ENCODE data around the gene ANKRD45.

DNA sequence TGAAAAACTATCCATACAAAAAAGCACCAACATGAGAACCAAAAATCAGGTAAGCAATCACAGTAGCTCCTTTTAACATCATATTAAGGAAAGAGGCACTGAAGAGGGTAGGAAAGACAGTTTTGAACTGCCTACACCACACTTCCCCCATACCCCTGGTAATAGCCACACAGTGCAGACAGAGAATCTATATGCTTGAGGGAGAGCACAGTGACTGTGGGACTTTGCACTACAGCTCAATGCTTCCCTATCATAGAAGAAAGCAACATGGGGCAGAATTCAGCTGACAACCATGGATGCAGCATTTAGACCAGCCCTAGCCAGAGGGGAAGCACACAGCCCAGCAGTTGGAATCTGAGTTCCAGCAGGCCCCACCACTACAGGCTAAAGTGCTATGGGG is 42.4 kb downstream of the ANKRD45 start:
- TF ChIP-seq EP300 (IDR thresholded peaks at IDR 0.05) (no peak), POLR2A (IDR thresholded peaks at IDR 0.05) (no peak), POLR2AphosphoS5 (IDR thresholded peaks at IDR 0.05) (no peak)
- TF ChIP-seq, protein P1, sequence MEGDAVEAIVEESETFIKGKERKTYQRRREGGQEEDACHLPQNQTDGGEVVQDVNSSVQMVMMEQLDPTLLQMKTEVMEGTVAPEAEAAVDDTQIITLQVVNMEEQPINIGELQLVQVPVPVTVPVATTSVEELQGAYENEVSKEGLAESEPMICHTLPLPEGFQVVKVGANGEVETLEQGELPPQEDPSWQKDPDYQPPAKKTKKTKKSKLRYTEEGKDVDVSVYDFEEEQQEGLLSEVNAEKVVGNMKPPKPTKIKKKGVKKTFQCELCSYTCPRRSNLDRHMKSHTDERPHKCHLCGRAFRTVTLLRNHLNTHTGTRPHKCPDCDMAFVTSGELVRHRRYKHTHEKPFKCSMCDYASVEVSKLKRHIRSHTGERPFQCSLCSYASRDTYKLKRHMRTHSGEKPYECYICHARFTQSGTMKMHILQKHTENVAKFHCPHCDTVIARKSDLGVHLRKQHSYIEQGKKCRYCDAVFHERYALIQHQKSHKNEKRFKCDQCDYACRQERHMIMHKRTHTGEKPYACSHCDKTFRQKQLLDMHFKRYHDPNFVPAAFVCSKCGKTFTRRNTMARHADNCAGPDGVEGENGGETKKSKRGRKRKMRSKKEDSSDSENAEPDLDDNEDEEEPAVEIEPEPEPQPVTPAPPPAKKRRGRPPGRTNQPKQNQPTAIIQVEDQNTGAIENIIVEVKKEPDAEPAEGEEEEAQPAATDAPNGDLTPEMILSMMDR (IDR thresholded peaks at IDR 0.05), result no peak
